Peyer's patch (tissue), 4 donors: Measurements from ENCODE around the gene ZNF324B.

Experiments
- CTCF ChIP-seq, 6 experiments: fragments of 450-650 bp in 4 of 6; fragments of 200-600 bp in 2 of 6; sonication (generic) in 1 of 6; IDR thresholded peaks; one replicate each; pipeline ENCODE4 v1.5.1; 2017 to 2019; ENCODE audit warnings: antibody characterized with exemption in 6 of 6, mild to moderate bottlenecking in 3 of 6, moderate library complexity in 1 of 6
- POLR2A ChIP-seq, 2 donors: fragments of 450-650 bp; IDR thresholded peaks; one replicate each; pipeline ENCODE4 v1.5.1; 2017; ENCODE audit warnings: antibody characterized with exemption in 2 of 2, mild to moderate bottlenecking in 2 of 2, moderate library complexity in 2 of 2

- TF ChIP-seq POLR2A (IDR thresholded peaks at IDR 0.05) (no peak), CTCF (IDR thresholded peaks at IDR 0.05) (no peak)
Observed at GRCh38 chr19:58471736-58472135, 20.3 kb downstream of the ZNF324B start.
